Stomach (tissue), 4 donors: ENCODE results near the gene RASAL2.

Experiments
- CTCF ChIP-seq, 7 experiments: fragments of 450-650 bp in 4 of 7; fragments of 200-600 bp in 3 of 7; sonication (generic) in 3 of 7; IDR thresholded peaks; one replicate each; pipeline ENCODE4 v1.5.1; 2016 to 2019; ENCODE audit warnings: antibody characterized with exemption in 7 of 7, control low read depth in 2 of 7, mild to moderate bottlenecking in 1 of 7
- POLR2A ChIP-seq, 4 donors: fragments of 450-650 bp; IDR thresholded peaks; one replicate each; pipeline ENCODE4 v1.6.1; 2016; ENCODE audit warnings: antibody characterized with exemption in 4 of 4, control low read depth in 2 of 4, mild to moderate bottlenecking in 1 of 4, moderate library complexity in 1 of 4
- POLR2AphosphoS5 ChIP-seq, 3 donors: sonication (generic); formaldehyde crosslinking; IDR thresholded peaks; one replicate each; pipeline ENCODE4 v1.6.1; 2016; ENCODE audit warnings: antibody characterized with exemption in 3 of 3

GRCh38 chr1:178328728-178329127 lies 234.8 kb downstream of the RASAL2 start:
- no peak for TF ChIP-seq POLR2AphosphoS5 (IDR thresholded peaks at IDR 0.05)
- no peak for TF ChIP-seq CTCF (IDR thresholded peaks at IDR 0.05)
- no peak for TF ChIP-seq POLR2A (IDR thresholded peaks at IDR 0.05)
